ENCODE data around the gene ARHGAP12. TPM values are rescaled to one million over a fixed set of nuclear protein-coding genes. Genes with fewer than 3 reads are reported as not detected.

ARHGAP12 gene
- polyA plus RNA-seq, 1 of the 3 experiments (the other 2 are of a cell fraction) = 8.6 TPM

DNA sequence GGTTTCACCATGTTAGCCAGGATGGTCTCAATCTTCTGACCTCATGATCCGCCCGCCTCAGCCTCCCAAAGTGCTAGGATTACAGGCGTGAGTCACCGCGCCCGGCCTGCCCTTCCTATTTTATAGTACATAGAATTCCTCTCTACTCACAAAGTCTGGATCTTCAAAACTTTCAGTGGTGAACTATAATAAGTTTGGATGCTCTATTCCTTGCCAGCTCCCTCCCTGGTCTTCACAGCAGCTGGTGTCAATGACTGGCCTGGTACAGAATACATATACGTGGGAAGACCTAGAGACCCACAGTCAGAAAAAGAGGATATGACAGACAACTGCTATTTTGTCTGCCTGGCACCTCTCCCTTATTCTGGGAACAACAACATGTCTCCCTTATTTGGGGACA, 40.8 kb downstream of the ARHGAP12 start:
- Histone ChIP-seq H3K4me1 (ENCODE audit: control insufficient read depth in 1 of 2, insufficient read depth in 2 of 2, low read depth in 1 of 2, low read length in 1 of 2) (peaks cover 0 to 4% of the 10 kb centered on the region in 2 experiments; a peak in 2 of 4 replicates), H3F3A (replicated peaks; ENCODE audit: insufficient read depth) (no peaks in the 10 kb centered on the region), H3K9ac (no peak overlapping the region), H2AFZ (ENCODE audit: low read depth) (no peak overlapping the region), H3K27ac (ENCODE audit: low read depth in 2 of 2, low read length in 1 of 2) (peak overlapping the region in 1 of 2 experiments; percentile 51; a peak in 1 of 4 replicates), H3K4me2 (no peak overlapping the region), H3K4me3 (ENCODE audit: low read depth in 2 of 2, low read length in 1 of 2) (no peak overlapping the region), H3K79me2 (ENCODE audit: insufficient read depth) (peaks cover 91% of the 10 kb centered on the region), H3K36me3 (replicated peaks in 1 of 2; ENCODE audit: control insufficient read depth in 1 of 2, insufficient read depth in 2 of 2, low read length in 1 of 2) (peaks cover 0 to 3% of the 10 kb centered on the region in 2 experiments), H3K27me3 (ENCODE audit: insufficient read depth) (no peaks in the 10 kb centered on the region), H3K9me3 (no peaks in the 10 kb centered on the region), H4K20me1 (ENCODE audit: insufficient read depth) (peaks cover 32% of the 10 kb centered on the region), H3K9me2 (no peaks in the 10 kb centered on the region)
- TF ChIP-seq MXI1 (IDR thresholded peaks at IDR 0.05; ENCODE audit: low read depth, low read length) = no peak
- ChIA-PET POLR2A (no interaction called here), CTCF (no interaction called here)
- no peak for DNase-seq
- 95% methylated on average over 7 of the region's 7 CpGs for WGBS (ENCODE audit: low lambda C conversion rate)

GRCh38 chr10:31886885-31887284, 41.7 kb downstream of the ARHGAP12 start:
- Histone ChIP-seq H4K20me1 (ENCODE audit: insufficient read depth) (peaks cover 32% of the 10 kb centered on the region), H3K79me2 (ENCODE audit: insufficient read depth) (peaks cover 91% of the 10 kb centered on the region)

More at GRCh38 chr10:31886885-31887284, 41.7 kb downstream of the ARHGAP12 start:
- no peak overlapping the region; a peak in 1 of 4 replicates for H3K27ac ChIP-seq (ENCODE audit: low read depth in 2 of 2, low read length in 1 of 2)
- TF ChIP-seq ZBTB33 (IDR thresholded peaks at IDR 0.05; ENCODE audit: borderline replicate concordance, low read depth) (no peak), JUND (IDR thresholded peaks at IDR 0.05) (no peak), IRF3 (IDR thresholded peaks at IDR 0.05; ENCODE audit: low read depth, low read length) (no peak), EZH2phosphoT487 (IDR thresholded peaks at IDR 0.05; ENCODE audit: borderline replicate concordance, low read depth) (no peak), EP300 (IDR thresholded peaks at IDR 0.05; ENCODE audit: borderline replicate concordance in 1 of 2, low read depth in 1 of 2, low read length in 1 of 2) (no peak), TAF1 (IDR thresholded peaks at IDR 0.05; ENCODE audit: borderline replicate concordance, low read depth, low read length) (no peak), USF1 (IDR thresholded peaks at IDR 0.05; ENCODE audit: borderline replicate concordance, low read depth) (no peak), TEAD4 (IDR thresholded peaks at IDR 0.05; ENCODE audit: borderline replicate concordance, insufficient read depth) (no peak), SMC3 (IDR thresholded peaks at IDR 0.05; ENCODE audit: low read depth, low read length) (no peak), MXI1 (IDR thresholded peaks at IDR 0.05; ENCODE audit: low read depth, low read length) (no peak), POLR2AphosphoS5 (IDR thresholded peaks at IDR 0.05; ENCODE audit: low read depth, low read length) (no peak), RXRA (IDR thresholded peaks at IDR 0.05; ENCODE audit: borderline replicate concordance, low read depth) (no peak), SIN3A (IDR thresholded peaks at IDR 0.05; ENCODE audit: borderline replicate concordance, low read depth, low read length) (no peak), MAX (IDR thresholded peaks at IDR 0.05; ENCODE audit: low read depth) (no peak), RFX5 (IDR thresholded peaks at IDR 0.05; ENCODE audit: low read length) (no peak), CHD2 (IDR thresholded peaks at IDR 0.05; ENCODE audit: low read length, partially characterized antibody) (no peak), GATA2 (CRISPR knock-in tag; IDR thresholded peaks at IDR 0.05) (no peak), MEF2A (IDR thresholded peaks at IDR 0.05; ENCODE audit: borderline replicate concordance, low read depth) (no peak)
- no peak overlapping the region for H3K9ac ChIP-seq
- H2AFZ ChIP-seq (ENCODE audit: low read depth) = no peak overlapping the region
- peaks cover 0 to 4% of the 10 kb centered on the region in 2 experiments; a peak in 2 of 4 replicates for H3K4me1 ChIP-seq (ENCODE audit: control insufficient read depth in 1 of 2, insufficient read depth in 2 of 2, low read depth in 1 of 2, low read length in 1 of 2)
- 89% methylated on average over 1 of the region's 1 CpG for WGBS (ENCODE audit: low lambda C conversion rate)
- no peaks in the 10 kb centered on the region for H3K9me2 ChIP-seq
- POLR2A ChIA-PET = no interaction called here
- no peaks in the 10 kb centered on the region for H3K27me3 ChIP-seq (ENCODE audit: insufficient read depth)
- peaks cover 5% of the 10 kb centered on the region for H3F3A ChIP-seq (replicated peaks; ENCODE audit: insufficient read depth)
- no peak overlapping the region for H3K4me3 ChIP-seq (ENCODE audit: low read depth in 2 of 2, low read length in 1 of 2)
- no peak for DNase-seq
- H3K36me3 ChIP-seq (replicated peaks in 1 of 2; ENCODE audit: control insufficient read depth in 1 of 2, insufficient read depth in 2 of 2, low read length in 1 of 2) = peaks cover 0 to 3% of the 10 kb centered on the region in 2 experiments
- CTCF ChIA-PET = no interaction called here
- no peaks in the 10 kb centered on the region for H3K9me3 ChIP-seq
- H3K4me2 ChIP-seq = no peak overlapping the region
